ENCODE results near the gene TCF20.

Gene TCF20

GRCh38 chr22:42271906-42272305 lies 1.5 kb upstream of the TCF20 start:
- H3K4me3 Mint-ChIP-seq: peak overlapping the region; percentile 44 to 54
- ATAC-seq (replicated peaks) (no peak), DNase-seq (no peak)
- H3K4me1 Mint-ChIP-seq (ENCODE audit: low read depth in 2 of 2): peaks cover 20 to 23% of the 10 kb centered on the region in 2 donors
- H3K27me3 Mint-ChIP-seq: no peaks in the 10 kb centered on the region
- peaks cover 9% of the 10 kb centered on the region for H3K36me3 Mint-ChIP-seq (ENCODE audit: insufficient read depth)
- no peaks in the 10 kb centered on the region for H3K9me3 Mint-ChIP-seq
- H3K27ac Mint-ChIP-seq: no peak overlapping the region

GRCh38 chr22:42271191-42271813 lies 849 bp upstream of the TCF20 start:
- no peak overlapping the region for H3K27ac Mint-ChIP-seq
- ATAC-seq (replicated peaks) (no peak), DNase-seq (no peak)
- H3K36me3 Mint-ChIP-seq (ENCODE audit: insufficient read depth): peaks cover 9% of the 10 kb centered on the region
- H3K9me3 Mint-ChIP-seq: no peaks in the 10 kb centered on the region
- H3K27me3 Mint-ChIP-seq: no peaks in the 10 kb centered on the region
- peaks cover 21 to 25% of the 10 kb centered on the region in 2 donors for H3K4me1 Mint-ChIP-seq (ENCODE audit: low read depth in 2 of 2)
- peak overlapping the region; percentile 44 to 54 for H3K4me3 Mint-ChIP-seq

GRCh38 chr22:42270176-42270509 lies 310 bp downstream of the TCF20 start:
- H3K9me3 Mint-ChIP-seq: no peaks in the 10 kb centered on the region
- peaks cover 30 to 33% of the 10 kb centered on the region in 2 donors for H3K4me1 Mint-ChIP-seq (ENCODE audit: low read depth in 2 of 2)
- DNase-seq: peak; percentile 13 to 38 (median 21)

GRCh38 chr22:42269432-42270175 lies 849 bp downstream of the TCF20 start:
- Mint-ChIP-seq H3K9me3 (no peaks in the 10 kb centered on the region), H3K36me3 (ENCODE audit: insufficient read depth) (peaks cover 9% of the 10 kb centered on the region)
- ATAC-seq (replicated peaks): peak; percentile 67

More at GRCh38 chr22:42270176-42270509, 310 bp downstream of the TCF20 start:
- ATAC-seq (replicated peaks): peak; percentile 52
- Mint-ChIP-seq H3K4me3 (peak overlapping the region; percentile 88 to 89), H3K27ac (peak overlapping the region in 1 of 2 donors; percentile 90), H3K36me3 (ENCODE audit: insufficient read depth) (peaks cover 9% of the 10 kb centered on the region), H3K27me3 (no peaks in the 10 kb centered on the region)

GRCh38 chr22:42268852-42269410 lies 1.5 kb downstream of the TCF20 start:
- no peak for DNase-seq
- Mint-ChIP-seq H3K4me1 (ENCODE audit: low read depth in 2 of 2) (peaks cover 40 to 45% of the 10 kb centered on the region in 2 donors), H3K27ac (peak overlapping the region; percentile 90 to 95), H3K4me3 (peak overlapping the region; percentile 88 to 89), H3K36me3 (ENCODE audit: insufficient read depth) (peaks cover 9% of the 10 kb centered on the region), H3K27me3 (no peaks in the 10 kb centered on the region), H3K9me3 (no peaks in the 10 kb centered on the region)
- no peak for ATAC-seq (replicated peaks)

More at GRCh38 chr22:42269432-42270175, 849 bp downstream of the TCF20 start:
- Mint-ChIP-seq H3K27ac (peak overlapping the region; percentile 90 to 95), H3K4me1 (ENCODE audit: low read depth in 2 of 2) (peaks cover 34 to 38% of the 10 kb centered on the region in 2 donors), H3K4me3 (peak overlapping the region; percentile 88 to 89), H3K27me3 (no peaks in the 10 kb centered on the region)
- peak; percentile 54 to 58 (median 57) for DNase-seq

- peak overlapping the region in 1 of 2 donors; percentile 54 for H3K27ac Mint-ChIP-seq
- DNase-seq: no peak
- peak overlapping the region in 1 of 2 donors; percentile 24 for H3K4me3 Mint-ChIP-seq
- no peaks in the 10 kb centered on the region for H3K27me3 Mint-ChIP-seq
- ATAC-seq (replicated peaks): no peak
- H3K36me3 Mint-ChIP-seq (ENCODE audit: insufficient read depth): peaks cover 9% of the 10 kb centered on the region
- peaks cover 64 to 78% of the 10 kb centered on the region in 2 donors for H3K4me1 Mint-ChIP-seq (ENCODE audit: low read depth in 2 of 2)
- no peaks in the 10 kb centered on the region for H3K9me3 Mint-ChIP-seq
Observed at GRCh38 chr22:42265321-42265720, 5.1 kb downstream of the TCF20 start.

GRCh38 chr22:42263944-42264343 lies 6.5 kb downstream of the TCF20 start:
- DNase-seq (no peak), ATAC-seq (replicated peaks) (no peak)
- H3K27ac Mint-ChIP-seq: peak overlapping the region in 1 of 2 donors; percentile 54
- H3K4me3 Mint-ChIP-seq: no peak overlapping the region
- no peaks in the 10 kb centered on the region for H3K9me3 Mint-ChIP-seq
- H3K27me3 Mint-ChIP-seq: no peaks in the 10 kb centered on the region
- peaks cover 71 to 87% of the 10 kb centered on the region in 2 donors for H3K4me1 Mint-ChIP-seq (ENCODE audit: low read depth in 2 of 2)
- H3K36me3 Mint-ChIP-seq (ENCODE audit: insufficient read depth): peaks cover 5% of the 10 kb centered on the region

GRCh38 chr22:42262964-42263363 lies 7.5 kb downstream of the TCF20 start:
- no peaks in the 10 kb centered on the region for H3K27me3 Mint-ChIP-seq
- H3K27ac Mint-ChIP-seq: peak overlapping the region in 1 of 2 donors; percentile 7
- peaks cover 5% of the 10 kb centered on the region for H3K36me3 Mint-ChIP-seq (ENCODE audit: insufficient read depth)
- H3K4me3 Mint-ChIP-seq: no peak overlapping the region
- H3K9me3 Mint-ChIP-seq: no peaks in the 10 kb centered on the region
- DNase-seq: no peak
- ATAC-seq (replicated peaks): peak; percentile 41
- peaks cover 69 to 85% of the 10 kb centered on the region in 2 donors for H3K4me1 Mint-ChIP-seq (ENCODE audit: low read depth in 2 of 2)

- H3K4me3 Mint-ChIP-seq: no peak overlapping the region
- no peaks in the 10 kb centered on the region for H3K36me3 Mint-ChIP-seq (ENCODE audit: insufficient read depth)
- H3K27ac Mint-ChIP-seq: peak overlapping the region; percentile 20 to 44
- H3K9me3 Mint-ChIP-seq: no peaks in the 10 kb centered on the region
- H3K27me3 Mint-ChIP-seq: no peaks in the 10 kb centered on the region
- DNase-seq (no peak), ATAC-seq (replicated peaks) (no peak)
- H3K4me1 Mint-ChIP-seq (ENCODE audit: low read depth in 2 of 2): peaks cover 72 to 94% of the 10 kb centered on the region in 2 donors
Observed at GRCh38 chr22:42261296-42261695, 9.2 kb downstream of the TCF20 start.

- Mint-ChIP-seq H3K27me3 (no peaks in the 10 kb centered on the region), H3K36me3 (ENCODE audit: insufficient read depth) (peaks cover 4% of the 10 kb centered on the region), H3K4me3 (no peak overlapping the region), H3K9me3 (no peaks in the 10 kb centered on the region), H3K4me1 (ENCODE audit: low read depth in 2 of 2) (peaks cover 58 to 78% of the 10 kb centered on the region in 2 donors), H3K27ac (peak overlapping the region in 1 of 2 donors; percentile 71)
- DNase-seq (no peak), ATAC-seq (replicated peaks) (no peak)
Observed at GRCh38 chr22:42258126-42258525, 12.3 kb downstream of the TCF20 start.

GRCh38 chr22:42257386-42257785 lies 13.1 kb downstream of the TCF20 start:
- no peaks in the 10 kb centered on the region for H3K27me3 Mint-ChIP-seq
- ATAC-seq (replicated peaks) (no peak), DNase-seq (no peak)
- H3K9me3 Mint-ChIP-seq: no peaks in the 10 kb centered on the region
- H3K27ac Mint-ChIP-seq: peak overlapping the region; percentile 31 to 47
- peaks cover 51 to 71% of the 10 kb centered on the region in 2 donors for H3K4me1 Mint-ChIP-seq (ENCODE audit: low read depth in 2 of 2)
- no peak overlapping the region for H3K4me3 Mint-ChIP-seq
- peaks cover 4% of the 10 kb centered on the region for H3K36me3 Mint-ChIP-seq (ENCODE audit: insufficient read depth)

- peak overlapping the region in 1 of 2 donors; percentile 22 for H3K4me3 Mint-ChIP-seq
- DNase-seq: no peak
- peak; percentile 54 for ATAC-seq (replicated peaks)
Observed at GRCh38 chr22:42256930-42257329, 13.5 kb downstream of the TCF20 start.

GRCh38 chr22:42256220-42256619 lies 14.2 kb downstream of the TCF20 start:
- H3K4me3 Mint-ChIP-seq: peak overlapping the region in 1 of 2 donors; percentile 28
- no peaks in the 10 kb centered on the region for H3K27me3 Mint-ChIP-seq
- H3K4me1 Mint-ChIP-seq (ENCODE audit: low read depth in 2 of 2): peaks cover 42 to 60% of the 10 kb centered on the region in 2 donors
- DNase-seq (no peak), ATAC-seq (replicated peaks) (no peak)
- H3K36me3 Mint-ChIP-seq (ENCODE audit: insufficient read depth): peaks cover 4% of the 10 kb centered on the region
- peak overlapping the region; percentile 31 to 75 for H3K27ac Mint-ChIP-seq
- no peaks in the 10 kb centered on the region for H3K9me3 Mint-ChIP-seq

More at GRCh38 chr22:42256930-42257329, 13.5 kb downstream of the TCF20 start:
- H3K27me3 Mint-ChIP-seq: no peaks in the 10 kb centered on the region
- peaks cover 4% of the 10 kb centered on the region for H3K36me3 Mint-ChIP-seq (ENCODE audit: insufficient read depth)
- peak overlapping the region; percentile 31 to 47 for H3K27ac Mint-ChIP-seq
- no peaks in the 10 kb centered on the region for H3K9me3 Mint-ChIP-seq
- peaks cover 47 to 66% of the 10 kb centered on the region in 2 donors for H3K4me1 Mint-ChIP-seq (ENCODE audit: low read depth in 2 of 2)

Data from effector memory CD8-positive, alpha-beta T cell (primary cell).